ENCODE data around the gene PAQR6. TPM values are rescaled to one million over a fixed set of nuclear protein-coding genes. Genes with fewer than 3 reads are reported as not detected.

The PAQR6 gene
- total RNA-seq, 6 donors from 2014 or later: 1.3 to 10.5 (median 2.9) TPM

DNA sequence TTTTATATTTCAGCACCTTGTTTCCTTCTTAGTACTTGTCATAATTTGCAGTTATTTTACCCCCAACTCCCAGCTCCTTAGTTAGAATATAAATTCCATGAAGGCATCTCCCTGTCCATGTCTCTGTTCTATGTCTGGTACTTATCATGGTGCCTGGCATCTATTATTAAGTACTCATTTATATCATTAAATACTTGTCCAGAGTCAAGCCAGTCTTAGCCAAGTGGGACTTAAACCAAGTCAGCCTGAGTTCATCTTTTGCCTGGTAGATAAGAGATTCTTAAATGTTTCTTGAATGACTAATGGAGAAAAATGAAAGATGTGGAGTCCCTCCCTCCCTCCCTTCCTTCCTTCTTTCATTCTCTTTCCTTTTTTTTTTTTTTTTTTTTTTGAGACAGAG is 44.5 kb downstream of the PAQR6 start:
- Histone ChIP-seq H3K9me3 (no peaks in the 10 kb centered on the region), H3K36me3 (peaks cover 12 to 82% (median 37%) of the 10 kb centered on the region in 4 donors), H3K27me3 (no peaks in the 10 kb centered on the region), H3K4me3 (no peak overlapping the region), H3K27ac (no peak overlapping the region), H3K4me1 (peaks cover 0 to 14% (median 4%) of the 10 kb centered on the region in 4 donors)
- no peak for DNase-seq
- TF ChIP-seq, protein P1, sequence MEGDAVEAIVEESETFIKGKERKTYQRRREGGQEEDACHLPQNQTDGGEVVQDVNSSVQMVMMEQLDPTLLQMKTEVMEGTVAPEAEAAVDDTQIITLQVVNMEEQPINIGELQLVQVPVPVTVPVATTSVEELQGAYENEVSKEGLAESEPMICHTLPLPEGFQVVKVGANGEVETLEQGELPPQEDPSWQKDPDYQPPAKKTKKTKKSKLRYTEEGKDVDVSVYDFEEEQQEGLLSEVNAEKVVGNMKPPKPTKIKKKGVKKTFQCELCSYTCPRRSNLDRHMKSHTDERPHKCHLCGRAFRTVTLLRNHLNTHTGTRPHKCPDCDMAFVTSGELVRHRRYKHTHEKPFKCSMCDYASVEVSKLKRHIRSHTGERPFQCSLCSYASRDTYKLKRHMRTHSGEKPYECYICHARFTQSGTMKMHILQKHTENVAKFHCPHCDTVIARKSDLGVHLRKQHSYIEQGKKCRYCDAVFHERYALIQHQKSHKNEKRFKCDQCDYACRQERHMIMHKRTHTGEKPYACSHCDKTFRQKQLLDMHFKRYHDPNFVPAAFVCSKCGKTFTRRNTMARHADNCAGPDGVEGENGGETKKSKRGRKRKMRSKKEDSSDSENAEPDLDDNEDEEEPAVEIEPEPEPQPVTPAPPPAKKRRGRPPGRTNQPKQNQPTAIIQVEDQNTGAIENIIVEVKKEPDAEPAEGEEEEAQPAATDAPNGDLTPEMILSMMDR (IDR thresholded peaks at IDR 0.05): no peak
- no peak for TF ChIP-seq POLR2AphosphoS5 (IDR thresholded peaks at IDR 0.05)
- TF ChIP-seq EP300 (IDR thresholded peaks at IDR 0.05): no peak
- TF ChIP-seq POLR2A (IDR thresholded peaks at IDR 0.05): no peak
- peak in 1 of 2 donors; percentile 60 for ATAC-seq (ENCODE audit: low FRiP score in 2 of 2)

DNA sequence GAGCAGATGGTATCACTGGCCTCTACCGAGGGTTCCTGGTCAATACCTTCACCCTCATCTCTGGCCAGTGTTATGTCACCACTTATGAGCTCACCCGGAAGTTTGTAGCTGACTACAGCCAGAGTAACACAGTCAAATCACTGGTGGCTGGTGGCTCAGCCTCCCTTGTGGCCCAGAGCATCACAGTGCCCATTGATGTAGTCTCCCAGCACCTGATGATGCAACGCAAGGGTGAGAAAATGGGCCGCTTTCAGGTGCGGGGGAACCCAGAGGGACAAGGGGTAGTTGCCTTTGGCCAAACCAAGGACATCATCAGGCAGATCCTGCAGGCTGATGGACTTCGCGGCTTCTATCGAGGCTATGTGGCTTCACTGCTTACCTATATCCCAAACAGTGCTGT is 47.8 kb downstream of the PAQR6 start:
- H3K4me1 ChIP-seq: peaks cover 5 to 42% (median 8%) of the 10 kb centered on the region in 4 donors
- TF ChIP-seq EP300 (IDR thresholded peaks at IDR 0.05) (no peak), POLR2A (IDR thresholded peaks at IDR 0.05) (no peak), POLR2AphosphoS5 (IDR thresholded peaks at IDR 0.05) (no peak)
- TF ChIP-seq, protein P1 (IDR thresholded peaks at IDR 0.05): no peak
- ATAC-seq (ENCODE audit: low FRiP score in 2 of 2) (no peak), DNase-seq (no peak)
- H3K9me3 ChIP-seq: no peaks in the 10 kb centered on the region
- H3K27me3 ChIP-seq: no peaks in the 10 kb centered on the region
- no peak overlapping the region for H3K27ac ChIP-seq
- WGBS, 2 donors: 89 to 92% methylated on average over 8 of the region's 8 CpGs
- H3K4me3 ChIP-seq: no peak overlapping the region
- peaks cover 6 to 62% (median 21%) of the 10 kb centered on the region in 4 donors for H3K36me3 ChIP-seq

DNA sequence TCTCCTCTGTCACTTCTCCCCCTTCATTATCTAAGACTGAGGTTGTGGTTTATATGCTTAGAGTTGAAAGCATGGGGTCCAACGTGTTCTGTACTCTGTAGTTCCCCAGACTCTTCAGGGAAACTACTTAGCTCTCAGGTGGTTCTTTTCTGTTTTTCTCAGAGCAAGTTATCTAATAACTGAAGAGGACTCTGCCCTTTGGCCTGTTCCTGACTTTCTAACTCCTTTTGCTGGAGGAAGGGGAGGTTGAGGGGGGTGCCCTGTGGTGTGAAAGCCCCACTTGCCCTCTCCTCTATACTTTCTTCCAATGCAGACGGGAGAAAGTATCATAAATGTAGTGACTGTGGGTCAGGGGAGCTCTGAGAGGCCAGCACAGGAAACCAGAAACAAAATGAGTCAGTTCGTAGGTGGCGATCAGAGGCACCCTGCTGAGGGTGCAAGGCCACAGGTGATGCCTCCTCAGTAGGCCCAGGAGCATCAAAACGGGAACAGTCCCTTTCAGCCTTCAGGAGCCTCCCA is 49.0 kb downstream of the PAQR6 start:
- ATAC-seq (ENCODE audit: low FRiP score in 2 of 2): no peak
- TF ChIP-seq POLR2AphosphoS5 (IDR thresholded peaks at IDR 0.05) (no peak), POLR2A (IDR thresholded peaks at IDR 0.05) (no peak), EP300 (IDR thresholded peaks at IDR 0.05) (no peak)
- TF ChIP-seq, protein P1 (IDR thresholded peaks at IDR 0.05): no peak
- no peak overlapping the region for H3K4me3 ChIP-seq
- H3K36me3 ChIP-seq: peaks cover 6 to 52% (median 20%) of the 10 kb centered on the region in 4 donors
- no peaks in the 10 kb centered on the region for H3K9me3 ChIP-seq
- no peak for DNase-seq
- 75 to 77% methylated on average over 5 of the region's 5 CpGs for WGBS, 2 donors
- peaks cover 12 to 51% (median 15%) of the 10 kb centered on the region in 4 donors for H3K4me1 ChIP-seq
- H3K27me3 ChIP-seq: no peaks in the 10 kb centered on the region
- no peak overlapping the region for H3K27ac ChIP-seq

GRCh38 chr1:156196445-156196844 is 51.4 kb downstream of the PAQR6 start:
- no peaks in the 10 kb centered on the region for H3K27me3 ChIP-seq
- H3K36me3 ChIP-seq: peaks cover 6 to 36% (median 20%) of the 10 kb centered on the region in 4 donors
- WGBS, 2 donors: 65 to 70% methylated on average over 2 of the region's 2 CpGs
- TF ChIP-seq EP300 (IDR thresholded peaks at IDR 0.05) (no peak), POLR2AphosphoS5 (IDR thresholded peaks at IDR 0.05) (no peak), POLR2A (IDR thresholded peaks at IDR 0.05) (no peak)
- TF ChIP-seq, protein P1 (IDR thresholded peaks at IDR 0.05): no peak
- H3K4me1 ChIP-seq: peaks cover 16 to 49% (median 20%) of the 10 kb centered on the region in 4 donors
- no peak overlapping the region for H3K27ac ChIP-seq
- H3K4me3 ChIP-seq: no peak overlapping the region
- ATAC-seq (ENCODE audit: low FRiP score in 2 of 2) (no peak), DNase-seq (no peak)
- no peaks in the 10 kb centered on the region for H3K9me3 ChIP-seq

GRCh38 chr1:156195853-156196252 is 52.0 kb downstream of the PAQR6 start:
- WGBS, 2 donors: 72 to 77% methylated on average over 4 of the region's 4 CpGs
- no peak overlapping the region for H3K4me3 ChIP-seq
- ATAC-seq (ENCODE audit: low FRiP score in 2 of 2) (no peak), DNase-seq (no peak)
- H3K4me1 ChIP-seq: peaks cover 16 to 47% (median 18%) of the 10 kb centered on the region in 4 donors
- no peak overlapping the region for H3K27ac ChIP-seq
- H3K36me3 ChIP-seq: peaks cover 6 to 30% (median 20%) of the 10 kb centered on the region in 4 donors
- H3K9me3 ChIP-seq: no peaks in the 10 kb centered on the region
- no peaks in the 10 kb centered on the region for H3K27me3 ChIP-seq
- TF ChIP-seq, protein P1 (IDR thresholded peaks at IDR 0.05): no peak
- TF ChIP-seq POLR2AphosphoS5 (IDR thresholded peaks at IDR 0.05) (no peak), EP300 (IDR thresholded peaks at IDR 0.05) (no peak), POLR2A (IDR thresholded peaks at IDR 0.05) (no peak)

Measured in upper lobe of left lung (tissue), 6 donors.